ENCODE data around the gene DLK1.

DNA sequence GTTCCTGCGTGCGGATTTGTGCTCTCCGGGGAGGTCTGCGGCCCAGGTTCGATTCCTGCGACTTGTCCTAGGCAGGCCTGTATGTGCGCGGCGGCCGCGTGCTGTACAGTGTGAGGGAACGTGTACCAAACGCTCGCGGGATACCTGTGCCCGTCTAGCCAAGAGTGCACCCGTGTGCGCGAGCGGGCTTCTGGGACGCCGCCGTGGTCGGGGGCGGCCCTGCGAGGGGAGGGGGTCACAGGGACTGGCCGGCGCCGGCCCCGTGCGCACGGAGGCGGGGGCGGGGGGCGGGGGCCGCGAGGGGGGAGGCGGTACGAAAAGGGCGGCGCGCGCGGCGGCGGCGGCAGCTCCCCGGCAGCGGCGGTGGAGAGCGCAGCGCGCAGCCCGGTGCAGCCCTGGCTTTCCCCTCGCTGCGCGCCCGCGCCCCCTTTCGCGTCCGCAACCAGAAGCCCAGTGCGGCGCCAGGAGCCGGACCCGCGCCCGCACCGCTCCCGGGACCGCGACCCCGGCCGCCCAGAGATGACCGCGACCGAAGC is at the start of gene DLK1:
- TF ChIP-seq EZH2 (IDR thresholded peaks at IDR 0.05; ENCODE audit: insufficient read depth, poor library complexity, severe bottlenecking) (no peak), EZH2phosphoT487 (IDR thresholded peaks at IDR 0.05; ENCODE audit: insufficient read depth, low read depth) (no peak)

Data from GM23248 (cell line).